CD4-positive, alpha-beta T cell treated with Interleukin-12 subunit alpha and Interleukin-12 subunit beta, for 1 hour (primary cell): ENCODE measurements around the gene BCL2L1.

Experiments
- DNase-seq: peaks from one replicate; pipeline ENCODE4 v3.0.0-alpha.2; 2020

The BCL2L1 gene

GRCh38 chr20:31691646-31692275 is 30.9 kb downstream of the BCL2L1 start:
- no peak for DNase-seq

- DNase-seq = no peak
Observed at GRCh38 chr20:31690124-31690666, 32.5 kb downstream of the BCL2L1 start.

GRCh38 chr20:31689141-31689540 is 33.5 kb downstream of the BCL2L1 start:
- DNase-seq = no peak

- DNase-seq = no peak
Observed at GRCh38 chr20:31687777-31688176, 34.9 kb downstream of the BCL2L1 start.

GRCh38 chr20:31685853-31686643 is 36.6 kb downstream of the BCL2L1 start:
- no peak for DNase-seq

GRCh38 chr20:31684153-31685015 is 38.3 kb downstream of the BCL2L1 start:
- DNase-seq = peak; percentile 30

- no peak for DNase-seq
Observed at GRCh38 chr20:31682927-31683326, 39.7 kb downstream of the BCL2L1 start.

GRCh38 chr20:31682352-31682751 is 40.3 kb downstream of the BCL2L1 start:
- no peak for DNase-seq

GRCh38 chr20:31681769-31682168 is 40.9 kb downstream of the BCL2L1 start:
- DNase-seq = no peak

- no peak for DNase-seq
Observed at GRCh38 chr20:31681128-31681727, 41.4 kb downstream of the BCL2L1 start.

GRCh38 chr20:31680286-31681127 is 42.2 kb downstream of the BCL2L1 start:
- no peak for DNase-seq

GRCh38 chr20:31679357-31680285 is 43.0 kb downstream of the BCL2L1 start:
- no peak for DNase-seq

- no peak for DNase-seq
Observed at GRCh38 chr20:31678389-31679356, 44.0 kb downstream of the BCL2L1 start.

- no peak for DNase-seq
Observed at GRCh38 chr20:31677553-31678260, 45.0 kb downstream of the BCL2L1 start.

GRCh38 chr20:31676609-31676989 is 46.1 kb downstream of the BCL2L1 start:
- DNase-seq = no peak

GRCh38 chr20:31675828-31676608 is 46.6 kb downstream of the BCL2L1 start:
- peak; percentile 78 for DNase-seq

- peak; percentile 76 for DNase-seq
Observed at GRCh38 chr20:31674895-31675827, 47.5 kb downstream of the BCL2L1 start.
